T-cell (primary cell): ENCODE measurements around the gene HOXD12. TPM values are rescaled to one million over a fixed set of nuclear protein-coding genes. Genes with fewer than 3 reads are reported as not detected.

Experiments used
- ATAC-seq, 4 experiments: fragments of 200-7000 bp in 3 of 4; fragments of 150-1000 bp in 1 of 4; cut with Tn5 transposase; replicated peaks in 1 of 4; 1 replicate in 3 of 4; 2 replicates in 1 of 4; pipeline ENCODE4 v1.10.0; 2021; ENCODE audit warnings: moderate library complexity in 3 of 4, mild to moderate bottlenecking in 2 of 4, moderate number of reproducible peaks in 1 of 4
- CTCF ChIA-PET, 2 donors: fragments of 300-600 bp; sonication (Branson Sonifier 250); formaldehyde crosslinking; loops; one replicate each; lab custom pipeline; 2022; ENCODE audit warnings: antibody characterized with exemption in 2 of 2; lab: Charles Lee
- POLR2A ChIA-PET, 2 donors: fragments of 300-600 bp; sonication (Branson Sonifier 250); formaldehyde crosslinking; loops; one replicate each; lab custom pipeline; 2022; ENCODE audit warnings: antibody characterized with exemption in 2 of 2; lab: Charles Lee
- DNase-seq, 35 experiments: peaks; one replicate each; pipeline versions ENCODE4 v3.0.0 to v3.0.0-alpha.2; 2013 to 2023
- H3K27ac ChIP-seq: one replicate; pipeline ENCODE4 v1.5.1; 2013; ENCODE audit warnings: low read length
- H3K27me3 ChIP-seq, 2 experiments: replicated peaks in 1 of 2; 1 replicate in 1 of 2; 2 replicates in 1 of 2; pipeline versions ENCODE4 v1.6.1 to v1.7.0; 2013; ENCODE audit warnings: low read length in 1 of 2, mixed read lengths in 1 of 2; ENCODE audit not compliant: control insufficient read depth in 2 of 2, insufficient read depth in 2 of 2; ENCODE audit errors: extremely low read depth in 1 of 2
- H3K36me3 ChIP-seq, 2 donors: 1 replicate in 1 of 2; 2 replicates in 1 of 2; pipeline versions ENCODE4 v1.6.1 to v1.7.0; 2013; ENCODE audit warnings: low read length in 1 of 2; ENCODE audit not compliant: control insufficient read depth in 2 of 2, insufficient read depth in 1 of 2; ENCODE audit errors: extremely low read depth in 1 of 2
- H3K4me1 ChIP-seq, 2 experiments: 1 replicate in 1 of 2; 2 replicates in 1 of 2; pipeline versions ENCODE4 v1.6.1 to v1.7.0; 2013; ENCODE audit warnings: low read length in 2 of 2, mixed read lengths in 1 of 2; ENCODE audit not compliant: insufficient read depth in 2 of 2, control insufficient read depth in 1 of 2; ENCODE audit errors: extremely low read depth in 1 of 2
- H3K4me3 ChIP-seq, 2 donors: 1 replicate in 1 of 2; 2 replicates in 1 of 2; pipeline versions ENCODE4 v1.5.1 to v1.7.0; 2013; ENCODE audit warnings: mild to moderate bottlenecking in 2 of 2, low read length in 1 of 2, moderate library complexity in 1 of 2; ENCODE audit not compliant: control insufficient read depth in 1 of 2; ENCODE audit errors: extremely low read depth in 1 of 2
- H3K9me3 ChIP-seq: 2 replicates; pipeline ENCODE4 v1.7.0; 2013
- H3K27ac Mint-ChIP-seq, 2 donors: one replicate each; pipeline ENCODE4 v1.8.0; 2020 to 2021; ENCODE audit warnings: mild to moderate bottlenecking in 2 of 2, mixed read lengths in 2 of 2
- H3K27me3 Mint-ChIP-seq, 2 donors: one replicate each; pipeline ENCODE4 v1.8.0; 2021 to 2022; ENCODE audit warnings: mixed read lengths in 2 of 2
- H3K36me3 Mint-ChIP-seq: one replicate; pipeline ENCODE4 v1.8.0; 2021; ENCODE audit warnings: mixed read lengths
- H3K4me1 Mint-ChIP-seq, 3 donors: one replicate each; pipeline ENCODE4 v1.8.0; 2020 to 2022; ENCODE audit warnings: mixed read lengths in 3 of 3, mild to moderate bottlenecking in 1 of 3
- H3K4me3 Mint-ChIP-seq, 3 donors: one replicate each; pipeline ENCODE4 v1.8.0; 2020 to 2022; ENCODE audit warnings: mild to moderate bottlenecking in 3 of 3, mixed read lengths in 3 of 3, moderate library complexity in 3 of 3
- H3K9me3 Mint-ChIP-seq, 3 donors: one replicate each; pipeline ENCODE4 v1.8.0; 2020 to 2022; ENCODE audit warnings: mixed read lengths in 3 of 3
- WGBS: methylation state at CpG from one replicate; pipeline ENCODE4 v1.1.5; 2013; ENCODE audit warnings: missing lambda C conversion rate; ENCODE audit not compliant: insufficient coverage; 5-methylcytosine and 5-hydroxymethylcytosine counted together
- total RNA-seq, 35 experiments: library from RNA in 6 of 35; stranded (reverse) in 6 of 35; fragments of 120-200 nt in 1 of 35; gene quantifications; one replicate each; pipeline versions ENCODE4 v1.2.1 to v1.2.4 and lab custom pipeline; 2013 to 2026

The HOXD12 gene
- total RNA-seq, 5 donors from 2014 or later (not counting 1 experiment from before 2014, with no cell fraction given): not detected

DNA sequence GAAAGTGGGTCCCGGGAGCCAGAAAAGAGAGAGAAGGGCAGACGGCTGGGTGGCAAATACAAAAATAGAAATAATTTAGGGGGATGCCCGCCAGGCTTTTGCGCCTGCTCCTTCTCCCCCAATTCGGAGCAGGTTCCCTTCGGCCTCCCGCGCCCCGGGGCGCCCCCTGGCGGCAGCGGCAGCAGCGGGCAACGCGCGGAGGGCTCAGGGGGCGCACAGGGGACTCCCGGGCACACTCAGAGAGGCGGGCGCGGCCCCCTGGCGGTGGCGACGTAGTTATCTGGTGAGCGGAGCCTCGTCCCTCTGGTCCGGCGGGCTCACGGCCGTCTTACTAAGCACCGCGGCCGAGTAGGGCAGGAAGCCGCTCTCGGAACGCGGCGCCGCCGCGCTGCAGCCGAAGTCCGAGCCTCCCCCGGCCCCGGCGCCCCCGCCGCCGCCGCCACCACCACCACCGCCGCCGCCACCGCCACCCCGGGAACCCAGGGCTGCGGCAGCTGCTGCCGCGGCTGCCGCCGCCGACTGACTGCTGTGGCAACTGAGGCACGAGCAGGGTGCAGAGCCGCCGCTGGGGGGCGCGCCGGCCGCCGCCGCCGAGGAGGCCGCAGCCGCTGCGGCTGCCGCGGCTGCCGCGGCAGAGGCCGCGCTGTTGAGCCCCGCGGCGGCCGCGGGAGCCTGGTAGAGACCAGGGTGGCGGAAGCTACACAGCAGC is 19.6 kb upstream of the HOXD12 start:
- H3K4me3 Mint-ChIP-seq: peak overlapping the region in 1 of 3 donors; percentile 77
- DNase-seq: peak in 2 of 35 experiments; percentile 22 to 28
- Histone ChIP-seq H3K9me3 (peaks cover 6% of the 10 kb centered on the region), H3K4me1 (peaks cover 0 to 32% of the 10 kb centered on the region in 2 experiments), H3K36me3 (no peaks in the 10 kb centered on the region), H3K27ac (no peak overlapping the region), H3K27me3 (peaks cover 28 to 69% of the 10 kb centered on the region in 2 experiments), H3K4me3 (peak overlapping the region in 1 of 2 donors; percentile 57)
- peaks cover 70 to 78% of the 10 kb centered on the region in 2 donors for H3K27me3 Mint-ChIP-seq
- ChIA-PET POLR2A (no interaction called here), CTCF (interaction anchor here (0.5 to 1.0 kb wide), 3 partner anchors 47 to 137 kb away, joined by 3 to 5 read pairs (median 3); no protein-coding TSS in a partner anchor)
- peaks cover 11 to 18% (median 13%) of the 10 kb centered on the region in 3 donors for H3K4me1 Mint-ChIP-seq
- peaks cover 9 to 21% (median 15%) of the 10 kb centered on the region in 3 donors for H3K9me3 Mint-ChIP-seq
- H3K27ac Mint-ChIP-seq: peak overlapping the region; percentile 59 to 86
- WGBS: 5% methylated on average over 75 of the region's 86 CpGs
- ATAC-seq: peak in 1 of 4 experiments; percentile 34
- H3K36me3 Mint-ChIP-seq: peaks cover 15% of the 10 kb centered on the region

DNA sequence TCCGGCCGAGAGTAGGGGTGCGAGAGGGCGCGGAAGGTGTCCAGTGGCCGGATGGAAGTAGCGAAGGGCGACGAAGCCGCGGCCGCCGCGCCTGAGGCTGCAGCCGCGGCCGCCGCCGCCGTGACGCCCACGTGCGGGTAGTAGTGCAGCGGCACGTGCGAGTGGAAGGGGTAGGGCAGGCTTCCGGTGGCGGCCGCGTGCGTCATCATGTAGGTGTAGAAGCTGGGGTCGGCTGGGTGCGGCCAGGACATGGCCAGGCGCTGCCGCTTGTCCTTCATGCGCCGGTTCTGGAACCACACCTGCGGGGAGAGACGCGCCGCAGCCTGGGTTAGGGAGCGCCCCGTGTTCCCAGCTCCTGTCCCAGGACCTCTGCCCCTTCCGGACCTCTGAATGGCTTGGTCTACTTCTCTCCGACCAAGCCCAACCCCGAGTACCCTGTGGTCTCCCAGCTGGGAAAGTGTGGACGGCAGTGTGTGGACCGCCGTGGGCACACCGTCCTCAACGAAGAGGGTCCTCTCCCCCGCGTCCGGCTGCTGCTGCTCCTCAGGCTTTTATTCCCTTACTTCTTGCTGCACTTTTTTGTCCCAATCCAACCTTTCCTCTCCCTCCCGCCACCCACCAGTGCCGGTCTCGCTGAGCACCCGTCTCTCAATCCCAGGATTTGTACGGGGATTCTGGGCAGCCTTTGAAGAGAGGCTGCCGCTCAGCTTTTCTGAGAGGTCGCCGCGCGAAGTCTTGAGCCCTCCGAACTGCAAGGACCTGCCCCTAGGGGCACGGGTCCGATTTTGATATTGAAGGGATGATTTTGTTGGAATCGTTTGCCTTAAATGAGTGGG is 18.8 kb upstream of the HOXD12 start:
- peak in 2 of 35 experiments; percentile 23 to 31 for DNase-seq
- Histone ChIP-seq H3K36me3 (no peaks in the 10 kb centered on the region), H3K4me3 (peak overlapping the region in 1 of 2 donors; percentile 57), H3K27ac (no peak overlapping the region), H3K9me3 (peaks cover 4% of the 10 kb centered on the region), H3K27me3 (peaks cover 24 to 71% of the 10 kb centered on the region in 2 experiments), H3K4me1 (peaks cover 0 to 35% of the 10 kb centered on the region in 2 experiments)
- Mint-ChIP-seq H3K36me3 (peaks cover 15% of the 10 kb centered on the region), H3K27ac (peak overlapping the region; percentile 48 to 65), H3K27me3 (peaks cover 66 to 78% of the 10 kb centered on the region in 2 donors), H3K4me1 (peaks cover 11 to 18% (median 13%) of the 10 kb centered on the region in 3 donors), H3K4me3 (peak overlapping the region in 1 of 3 donors; percentile 37), H3K9me3 (peaks cover 6 to 18% (median 15%) of the 10 kb centered on the region in 3 donors)
- POLR2A ChIA-PET: no interaction called here
- peak in 1 of 4 experiments; percentile 46 for ATAC-seq
- CTCF ChIA-PET: interaction anchor here in 1 of 2 donors (0.6 kb wide), 1 partner anchor 136 kb away, joined by 3 read pairs; no protein-coding TSS in a partner anchor
- 13% methylated on average over 49 of the region's 68 CpGs for WGBS

DNA sequence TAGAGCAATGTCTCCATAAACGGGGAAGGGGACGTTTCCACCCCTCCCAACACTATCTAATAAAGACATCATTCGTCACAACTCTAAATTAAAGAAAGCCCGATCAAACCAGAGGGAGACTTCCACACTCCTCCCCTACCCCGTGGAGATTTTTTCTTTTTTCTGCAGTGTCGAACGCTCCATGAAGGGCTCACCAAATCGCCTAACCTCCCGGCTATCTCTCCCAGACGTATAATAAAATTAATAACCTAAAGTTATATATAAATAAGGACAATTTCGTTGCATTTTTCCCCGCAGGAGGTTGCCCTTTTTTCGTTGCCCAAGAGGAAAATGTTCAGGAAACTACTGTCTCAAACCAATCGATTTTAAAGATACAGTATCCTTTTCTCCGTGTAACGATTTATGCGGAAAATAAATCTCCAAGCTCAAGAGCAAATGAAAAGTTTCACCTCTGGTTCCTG is 18.2 kb upstream of the HOXD12 start:
- DNase-seq (peak in 1 of 35 experiments; percentile 17), ATAC-seq (no peak)
- peak overlapping the region in 1 of 3 donors; percentile 37 for H3K4me3 Mint-ChIP-seq
- peaks cover 15% of the 10 kb centered on the region for H3K36me3 Mint-ChIP-seq
- Histone ChIP-seq H3K27ac (no peak overlapping the region), H3K36me3 (no peaks in the 10 kb centered on the region), H3K4me1 (peaks cover 0 to 39% of the 10 kb centered on the region in 2 experiments), H3K27me3 (peaks cover 29 to 77% of the 10 kb centered on the region in 2 experiments), H3K9me3 (peaks cover 4% of the 10 kb centered on the region), H3K4me3 (peak overlapping the region in 1 of 2 donors; percentile 11)
- peaks cover 11 to 18% (median 13%) of the 10 kb centered on the region in 3 donors for H3K4me1 Mint-ChIP-seq
- POLR2A ChIA-PET: no interaction called here
- H3K27me3 Mint-ChIP-seq: peaks cover 61 to 77% of the 10 kb centered on the region in 2 donors
- 22% methylated on average over 5 of the region's 17 CpGs for WGBS
- H3K27ac Mint-ChIP-seq: peak overlapping the region; percentile 48 to 65
- peaks cover 3 to 17% (median 11%) of the 10 kb centered on the region in 3 donors for H3K9me3 Mint-ChIP-seq
- CTCF ChIA-PET: no interaction called here

DNA sequence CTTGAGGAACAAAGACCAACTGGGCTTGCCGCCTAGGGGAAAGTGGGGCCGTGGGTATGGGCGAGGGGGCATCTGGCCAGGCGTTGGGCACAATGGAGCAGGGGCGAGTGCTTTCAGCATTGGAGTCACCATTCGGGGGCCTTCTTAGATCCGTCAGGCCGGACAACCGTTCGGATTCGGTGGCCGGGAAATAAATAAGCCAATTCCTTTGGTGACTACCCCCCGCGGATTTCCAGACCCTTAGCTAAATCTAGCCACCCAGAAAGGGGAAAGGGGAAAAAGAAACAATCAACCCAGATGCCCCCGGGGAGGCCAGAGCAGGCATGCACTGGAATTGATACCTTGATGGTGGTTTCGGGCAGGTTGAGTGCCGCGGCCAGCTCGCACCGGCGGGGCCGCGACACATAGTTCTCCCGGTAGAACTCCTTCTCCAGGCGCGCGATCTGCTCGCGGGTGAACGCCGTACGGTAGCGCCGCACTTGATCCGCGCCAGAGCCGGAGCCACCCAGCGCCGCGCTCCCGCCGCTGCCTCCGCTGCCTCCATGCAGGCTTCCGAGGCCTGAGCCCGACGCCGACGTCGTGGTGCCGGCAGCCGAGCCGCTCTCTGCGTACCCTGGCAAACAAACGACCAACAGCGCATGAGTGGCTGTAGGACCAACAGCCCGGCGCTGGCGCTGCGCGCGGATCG is 17.6 kb upstream of the HOXD12 start:
- ChIA-PET CTCF (no interaction called here), POLR2A (interaction anchor here in 1 of 2 donors (1.0 kb wide), 1 partner anchor 21 kb away, joined by 3 read pairs; no protein-coding TSS in a partner anchor)
- Histone ChIP-seq H3K36me3 (no peaks in the 10 kb centered on the region), H3K9me3 (peaks cover 4% of the 10 kb centered on the region), H3K4me3 (peak overlapping the region in 1 of 2 donors; percentile 47), H3K27ac (no peak overlapping the region), H3K4me1 (peaks cover 0 to 39% of the 10 kb centered on the region in 2 experiments), H3K27me3 (peaks cover 33 to 81% of the 10 kb centered on the region in 2 experiments)
- peaks cover 15% of the 10 kb centered on the region for H3K36me3 Mint-ChIP-seq
- 14% methylated on average over 54 of the region's 62 CpGs for WGBS
- peak overlapping the region; percentile 39 to 65 for H3K27ac Mint-ChIP-seq
- H3K9me3 Mint-ChIP-seq: peaks cover 3 to 20% (median 8%) of the 10 kb centered on the region in 3 donors
- H3K4me1 Mint-ChIP-seq: peaks cover 11 to 18% (median 13%) of the 10 kb centered on the region in 3 donors
- H3K4me3 Mint-ChIP-seq: peak overlapping the region in 1 of 3 donors; percentile 42
- peak in 2 of 35 experiments; percentile 19 to 23 for DNase-seq
- ATAC-seq: no peak
- H3K27me3 Mint-ChIP-seq: peaks cover 61 to 79% of the 10 kb centered on the region in 2 donors

DNA sequence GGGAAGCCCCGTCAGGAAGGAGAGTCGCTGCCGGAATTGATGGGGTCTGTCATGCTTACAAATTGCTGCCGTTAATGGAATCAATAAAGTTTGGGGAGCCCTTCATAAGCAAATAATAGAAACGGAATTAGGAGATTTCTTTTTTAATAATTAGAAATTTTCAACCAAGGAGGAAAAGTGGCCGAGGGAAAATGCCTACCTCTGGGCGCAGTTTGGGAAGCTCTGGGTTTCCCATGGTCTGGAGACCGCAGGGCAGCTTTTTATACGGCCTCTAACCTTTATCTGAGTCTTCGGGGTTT is 17.1 kb upstream of the HOXD12 start:
- H3K4me1 Mint-ChIP-seq: peaks cover 11 to 18% (median 13%) of the 10 kb centered on the region in 3 donors
- H3K4me3 Mint-ChIP-seq: peak overlapping the region in 1 of 3 donors; percentile 42
- CTCF ChIA-PET: no interaction called here
- H3K27me3 Mint-ChIP-seq: peaks cover 62 to 79% of the 10 kb centered on the region in 2 donors
- H3K9me3 ChIP-seq: peaks cover 5% of the 10 kb centered on the region
- no peaks in the 10 kb centered on the region for H3K36me3 ChIP-seq
- ATAC-seq (no peak), DNase-seq (peak in 1 of 35 experiments; percentile 20)
- H3K9me3 Mint-ChIP-seq: peaks cover 4 to 20% (median 8%) of the 10 kb centered on the region in 3 donors
- POLR2A ChIA-PET: interaction anchor here in 1 of 2 donors (1.0 kb wide), 1 partner anchor 20 kb away, joined by 3 read pairs; no protein-coding TSS in a partner anchor
- peaks cover 35 to 86% of the 10 kb centered on the region in 2 experiments for H3K27me3 ChIP-seq
- H3K27ac Mint-ChIP-seq: peak overlapping the region in 1 of 2 donors; percentile 39
- whole genome bisulfite sequencing: no CpG with 5 or more reads among the region's 10 CpGs
- no peak overlapping the region for H3K4me3 ChIP-seq
- H3K4me1 ChIP-seq: peaks cover 0 to 39% of the 10 kb centered on the region in 2 experiments
- H3K36me3 Mint-ChIP-seq: peaks cover 15% of the 10 kb centered on the region
- H3K27ac ChIP-seq: no peak overlapping the region
